Activated naive CD8-positive, alpha-beta T cell treated with anti-CD3 and anti-CD28 coated beads, Interleukin-2, amount 50 U/mL, for 16 hours (primary cell): Measurements from ENCODE around the gene C4B.
"Not testable (repeated sequence)": the region's sequence is repeated elsewhere in the genome, so short reads cannot be mapped to it uniquely, and the experiment has no call there.

Source experiments
- DNase-seq: peaks from one replicate; pipeline ENCODE4 v3.0.0-alpha.2; 2020; ENCODE audit warnings: low read depth, low spot score

The C4B gene

GRCh38 chr6:31980998-31981397, 33.6 kb upstream of the C4B start:
- not testable (repeated sequence) for DNase-seq

- not testable (repeated sequence) for DNase-seq
Measured at GRCh38 chr6:31981744-31982143, 32.9 kb upstream of the C4B start, which contains the start of gene C4A. TSS of gene C4A (plus strand) at chr6:31982057. CDS start at chr6:31982108, 51 bp downstream.

GRCh38 chr6:31989363-31989762, 25.2 kb upstream of the C4B start:
- not testable (repeated sequence) for DNase-seq

GRCh38 chr6:31994421-31994820, 20.2 kb upstream of the C4B start:
- not testable (repeated sequence) for DNase-seq

GRCh38 chr6:31996385-31996784, 18.2 kb upstream of the C4B start:
- not testable (repeated sequence) for DNase-seq

GRCh38 chr6:32002546-32003268, 11.9 kb upstream of the C4B start:
- not testable (repeated sequence) for DNase-seq

GRCh38 chr6:32003301-32003700, 11.3 kb upstream of the C4B start:
- DNase-seq, result not testable (repeated sequence)

GRCh38 chr6:32004393-32004792, 10.2 kb upstream of the C4B start:
- not testable (repeated sequence) for DNase-seq

- DNase-seq, result not testable (repeated sequence)
Measured at GRCh38 chr6:32004864-32005537, 9.6 kb upstream of the C4B start.

- DNase-seq, result not testable (repeated sequence)
Measured at GRCh38 chr6:32005538-32005880, 9.1 kb upstream of the C4B start.

- DNase-seq, result not testable (repeated sequence)
Measured at GRCh38 chr6:32005991-32006529, 8.5 kb upstream of the C4B start.

GRCh38 chr6:32007086-32007485, 7.5 kb upstream of the C4B start:
- DNase-seq, result not testable (repeated sequence)

- not testable (repeated sequence) for DNase-seq
Measured at GRCh38 chr6:32008037-32008436, 6.6 kb upstream of the C4B start.

- DNase-seq, result not testable (repeated sequence)
Measured at GRCh38 chr6:32008616-32009015, 6.0 kb upstream of the C4B start.

GRCh38 chr6:32009537-32009936, 5.1 kb upstream of the C4B start:
- DNase-seq, result not testable (repeated sequence)

GRCh38 chr6:32010856-32011530, 3.6 kb upstream of the C4B start:
- DNase-seq, result not testable (repeated sequence)

- not testable (repeated sequence) for DNase-seq
Measured at GRCh38 chr6:32012941-32013617, 1.5 kb upstream of the C4B start.

- not testable (repeated sequence) for DNase-seq
Measured at GRCh38 chr6:32013738-32014137, 857 bp upstream of the C4B start.

- not testable (repeated sequence) for DNase-seq
Measured at GRCh38 chr6:32022100-32022499, 7.5 kb downstream of the C4B start.

- not testable (repeated sequence) for DNase-seq
Measured at GRCh38 chr6:32028631-32029030, 14.0 kb downstream of the C4B start.

GRCh38 chr6:32029553-32029952, 15.0 kb downstream of the C4B start:
- DNase-seq, result not testable (repeated sequence)
